ENCODE measurements around the gene ZNF232. TPM values are rescaled to one million over a fixed set of nuclear protein-coding genes. Genes with fewer than 3 reads are reported as not detected.

Gene ZNF232
- total RNA-seq, 1 experiment from 2014 or later = 11.1 TPM

- TF ChIP-seq REST (IDR thresholded peaks at IDR 0.05; ENCODE audit: low read depth) (no peak), POLR2A (IDR thresholded peaks at IDR 0.05; ENCODE audit: borderline replicate concordance, extremely low read depth, insufficient read depth, insufficient read length) (no peak)
Measured at GRCh38 chr17:5118219-5118618, 6.5 kb upstream of the ZNF232 start (continued).

GRCh38 chr17:5115673-5116651, 4.3 kb upstream of the ZNF232 start, which contains the start of gene USP6:
Gene USP6 (plus strand): TSS chr17:5116032. CDS start chr17:5130368, 14,336 bp downstream.
- TF ChIP-seq RAD21 (IDR thresholded peaks at IDR 0.05; ENCODE audit: low read depth) (no peak), POLR2A (IDR thresholded peaks at IDR 0.05; ENCODE audit: borderline replicate concordance, extremely low read depth, insufficient read depth, insufficient read length) (no peak), ZNF274 (IDR thresholded peaks at IDR 0.05; ENCODE audit: low read depth, low read length) (no peak), EGR1 (IDR thresholded peaks at IDR 0.05; ENCODE audit: low read depth) (no peak), YY1 (IDR thresholded peaks at IDR 0.05; ENCODE audit: extremely low read depth, insufficient replicate concordance, low read depth, low read length) (no peak), SIN3A (IDR thresholded peaks at IDR 0.05; ENCODE audit: low read depth) (no peak), CTCF (IDR thresholded peaks at IDR 0.05 in 2 of 3, conservative IDR thresholded peaks at IDR 0.05 in 1 of 3; ENCODE audit: borderline replicate concordance in 1 of 3, insufficient read depth in 1 of 3, low read depth in 2 of 3, low read length in 2 of 3) (no peak), POLR2AphosphoS5 (IDR thresholded peaks at IDR 0.05; ENCODE audit: low read depth, low read length) (no peak), ZFX (IDR thresholded peaks at IDR 0.05) (no peak), JUND (IDR thresholded peaks at IDR 0.05) (no peak), CEBPB (IDR thresholded peaks at IDR 0.05; ENCODE audit: low read depth) (no peak)
- H3K9ac ChIP-seq (ENCODE audit: low read length) = no peak within 1 kb of the TSS
- CTCF ChIA-PET = no interaction called here
- no peak within 1 kb of the TSS for H3K27ac ChIP-seq (ENCODE audit: low read depth, low read length)
- DNase-seq (ENCODE audit: low read depth, low spot score) (no peak), ATAC-seq (no peak)
- H3K36me3 ChIP-seq (ENCODE audit: control insufficient read depth in 1 of 2, insufficient read depth in 2 of 2, low read length in 2 of 2) = peaks cover 0 to 7% of the 10 kb centered on the region in 2 experiments; a peak in 1 of 4 replicates
- H3K4me3 ChIP-seq (replicated peaks in 1 of 2; ENCODE audit: low read depth in 1 of 2, low read length in 2 of 2) = no peak within 1 kb of the TSS
- H3K27me3 ChIP-seq (ENCODE audit: insufficient read depth, low read length) = 0 out of 2 replicates have a peak, but pooled peaks cover 4% of the 10 kb centered on the region
- H3K4me2 ChIP-seq (ENCODE audit: low read length) = no peak within 1 kb of the TSS
- H3K9me2 ChIP-seq (ENCODE audit: insufficient read depth) = no peaks in the 10 kb centered on the region
- no peak within 1 kb of the TSS for H2AFZ ChIP-seq (ENCODE audit: low read depth, low read length, poor library complexity, severe bottlenecking)
- no peaks in the 10 kb centered on the region for H3K9me3 ChIP-seq (ENCODE audit: control insufficient read depth in 1 of 2, insufficient read depth in 1 of 2, low read depth in 1 of 2, low read length in 2 of 2)
- H4K20me1 ChIP-seq (ENCODE audit: insufficient read depth) = no peaks in the 10 kb centered on the region
- RAD21 ChIA-PET (ENCODE audit: low non-redundant PET in 1 of 2, low total read pairs in 2 of 2, uncharacterized antibody in 2 of 2, unreplicated experiment in 2 of 2) = no interaction called here
- intact Hi-C loops (cut with micrococcal nuclease) = loop anchor here (10.0 kb wide), 1 partner anchor 79 kb away; the partner anchor contains the start of gene ZNF594
- POLR2A ChIA-PET = no interaction called here
- peaks cover 0 to 12% of the 10 kb centered on the region in 2 experiments; a peak in 2 of 4 replicates for H3K4me1 ChIP-seq (ENCODE audit: control insufficient read depth in 1 of 2, insufficient read depth in 2 of 2, low read length in 2 of 2)
- BruUV-seq (replicated peaks) = no TSS peak
- peaks cover 10% of the 10 kb centered on the region for H3K79me2 ChIP-seq (ENCODE audit: insufficient read depth, low read length)

Measured in HCT116 (cell line).